Right hindlimb (tissue), 1 donor: Measurements from ENCODE around the gene LRRC26.
"Not testable (repeated sequence)": the region's sequence is repeated elsewhere in the genome, so short reads cannot be mapped to it uniquely, and the experiment has no call there.

Experiments used
- DNase-seq: peaks from one replicate; pipeline ENCODE4 v3.0.0-alpha.2; 2018

Gene LRRC26

DNA sequence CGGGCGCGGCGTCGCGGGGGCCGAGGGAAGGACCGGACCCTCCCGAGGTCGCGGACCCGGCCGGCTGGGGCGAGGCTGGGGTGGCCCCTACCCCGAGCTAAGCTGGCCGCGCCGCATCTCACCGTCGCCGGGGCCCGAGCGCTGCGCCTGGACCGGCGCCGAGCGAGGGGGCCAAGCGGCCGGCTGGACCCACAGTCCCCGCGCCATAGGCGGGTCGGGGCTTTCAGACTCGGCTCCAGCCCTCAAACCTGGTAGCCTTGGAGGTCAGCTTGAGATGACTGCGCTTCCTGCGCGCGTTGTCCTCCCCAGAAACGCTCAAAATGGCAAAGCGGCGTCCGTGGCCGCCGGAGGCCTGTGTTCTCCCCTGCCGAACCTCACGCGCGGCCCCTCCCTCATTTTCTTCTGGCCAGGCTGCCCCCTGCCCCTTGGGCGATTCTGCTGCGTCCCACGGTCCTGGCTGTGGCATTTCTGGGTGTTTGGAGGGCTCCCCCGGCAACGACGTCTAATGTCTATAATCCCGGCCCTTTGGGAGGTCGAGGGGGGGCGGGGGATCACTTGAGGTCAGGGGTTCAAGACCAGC lies 39.6 kb downstream of the LRRC26 start:
- DNase-seq, result no peak

DNA sequence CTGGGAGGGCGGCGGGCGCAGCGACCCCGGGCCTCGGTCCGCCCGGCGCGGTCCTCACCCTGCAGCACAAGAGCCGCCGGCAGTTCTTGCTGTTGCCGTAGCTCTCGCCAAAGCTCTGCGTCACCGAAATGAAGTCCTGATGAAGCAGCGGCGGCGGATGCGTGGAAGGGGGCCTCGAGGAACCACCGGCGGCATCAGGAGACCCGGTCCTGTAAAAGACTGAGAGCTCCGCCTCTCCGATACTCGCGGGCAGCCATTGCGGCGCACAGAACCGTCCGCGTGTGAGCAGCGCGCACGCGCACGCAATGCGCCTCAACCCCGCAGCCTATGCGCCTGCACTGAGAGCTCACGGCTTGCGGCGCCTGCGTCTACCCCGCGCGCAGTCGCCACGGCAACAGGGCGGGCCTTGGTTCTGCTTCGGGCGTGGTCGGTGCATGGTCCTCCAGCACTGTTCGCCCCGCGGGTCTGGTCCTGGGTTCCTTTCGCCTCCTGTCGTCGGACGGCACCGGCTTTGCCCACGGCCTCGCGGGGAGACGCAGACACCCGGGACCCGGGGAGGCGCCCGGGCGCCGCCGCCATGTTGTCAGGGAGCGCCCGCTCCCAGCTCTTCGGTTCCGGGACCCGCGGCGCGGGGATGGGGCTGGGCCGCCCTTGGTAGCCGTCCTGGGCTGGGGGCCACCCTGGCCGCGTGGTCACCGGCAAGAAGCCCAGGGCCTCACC lies 40.2 kb downstream of the LRRC26 start:
- DNase-seq, result peak; percentile 91

DNA sequence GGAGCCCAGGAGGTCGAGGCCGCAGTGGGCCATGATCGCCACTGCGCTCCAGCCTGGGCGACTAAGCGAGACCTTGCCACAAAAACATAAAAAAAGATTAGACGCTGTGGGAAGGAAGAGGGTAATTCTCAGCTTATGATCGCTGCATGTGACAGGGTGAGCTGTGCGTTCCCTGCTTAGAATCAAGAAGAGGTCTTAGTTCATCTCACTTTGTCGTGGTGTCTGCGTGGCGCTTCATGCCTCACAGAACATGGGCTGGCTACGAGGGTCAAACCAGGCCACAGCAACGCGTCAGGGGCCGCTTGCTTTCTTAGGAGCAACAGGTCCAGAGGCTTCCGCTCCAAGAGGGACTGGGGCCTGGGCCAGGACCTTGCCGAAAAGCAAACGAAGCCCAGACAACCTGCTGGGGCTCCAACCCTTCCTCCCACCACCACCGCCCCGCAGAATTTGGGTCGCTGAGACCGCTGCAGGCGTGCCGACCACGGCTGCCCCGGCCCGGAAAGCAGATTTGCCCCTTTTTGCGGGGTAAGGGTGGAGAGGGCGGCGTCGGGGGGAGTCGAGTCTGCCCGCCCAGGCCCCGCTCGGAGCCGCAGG lies 40.9 kb downstream of the LRRC26 start:
- DNase-seq, result no peak

DNA sequence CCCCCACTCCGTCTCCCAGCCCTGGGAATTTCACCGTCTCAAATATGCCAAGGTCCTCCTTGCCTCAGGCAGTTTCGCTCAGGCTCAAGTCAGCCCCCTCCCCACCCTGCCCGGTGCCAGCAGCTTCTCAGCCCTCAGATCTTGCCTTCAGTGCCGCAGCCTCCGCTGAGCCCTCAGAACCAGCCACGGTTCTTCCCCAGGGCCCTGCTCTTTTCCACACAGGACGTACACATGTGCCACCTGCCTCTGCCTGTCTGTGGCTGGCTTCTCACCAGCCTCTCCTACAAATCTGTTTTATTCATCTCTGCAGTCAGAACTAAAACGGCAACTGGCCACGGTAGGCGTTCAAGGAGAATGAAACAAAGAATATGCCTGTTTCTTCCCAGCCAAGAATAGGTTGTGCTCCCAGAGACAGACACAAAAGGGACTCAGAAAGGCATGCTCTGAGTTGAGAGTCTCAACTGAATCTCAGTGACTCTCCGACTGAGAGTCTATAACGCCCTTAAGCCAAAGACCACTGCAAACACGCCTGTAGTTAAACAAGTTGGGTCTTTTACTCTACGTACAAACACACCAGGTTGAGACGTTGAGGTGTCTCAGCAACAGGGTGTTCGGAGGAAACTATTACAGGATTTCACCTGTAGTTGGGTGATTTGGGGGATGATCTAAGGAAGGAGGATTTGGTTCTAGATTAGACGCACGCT lies 41.5 kb downstream of the LRRC26 start:
- DNase-seq, result no peak

DNA sequence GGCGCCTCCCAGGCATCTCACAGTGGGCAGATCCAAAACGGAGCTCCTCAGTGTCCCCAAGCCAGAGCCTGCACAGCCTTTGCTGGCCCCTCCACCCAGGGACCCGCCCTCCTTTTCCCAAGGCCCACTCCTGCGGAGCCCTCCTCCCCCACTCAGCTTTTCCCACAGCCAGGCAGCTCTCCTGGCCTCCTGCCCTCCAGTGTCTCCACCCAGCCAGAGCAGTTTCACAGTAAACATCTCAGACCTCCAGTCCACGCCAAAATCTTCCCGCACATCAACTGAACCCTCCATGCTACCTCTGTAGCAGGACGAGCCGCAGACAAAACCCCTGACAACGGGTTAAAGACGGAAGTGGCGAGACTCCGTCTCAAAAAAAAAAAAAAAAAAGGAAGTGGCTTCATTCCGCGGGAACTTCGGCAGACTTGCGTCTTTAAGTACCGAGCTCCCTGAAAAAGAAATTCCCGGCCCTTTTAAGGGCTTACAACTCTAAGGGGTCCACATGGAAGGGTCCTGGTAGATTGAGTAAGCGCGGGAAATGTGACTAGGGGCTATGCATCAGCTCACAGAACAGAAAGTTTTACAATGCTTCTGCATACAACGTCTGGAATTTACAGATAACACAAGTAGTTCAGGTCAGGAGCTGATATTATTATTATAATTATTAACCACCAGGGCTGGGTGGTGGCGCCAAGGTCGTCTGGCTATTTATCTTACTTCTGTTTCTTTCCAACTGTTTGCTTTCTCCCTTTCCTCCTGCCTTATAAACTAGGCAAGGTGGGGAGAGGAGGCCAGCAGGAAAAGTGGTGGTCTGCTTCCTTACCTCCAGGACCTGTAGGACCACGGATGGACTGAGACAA lies 42.3 kb downstream of the LRRC26 start:
- DNase-seq, result no peak

DNA sequence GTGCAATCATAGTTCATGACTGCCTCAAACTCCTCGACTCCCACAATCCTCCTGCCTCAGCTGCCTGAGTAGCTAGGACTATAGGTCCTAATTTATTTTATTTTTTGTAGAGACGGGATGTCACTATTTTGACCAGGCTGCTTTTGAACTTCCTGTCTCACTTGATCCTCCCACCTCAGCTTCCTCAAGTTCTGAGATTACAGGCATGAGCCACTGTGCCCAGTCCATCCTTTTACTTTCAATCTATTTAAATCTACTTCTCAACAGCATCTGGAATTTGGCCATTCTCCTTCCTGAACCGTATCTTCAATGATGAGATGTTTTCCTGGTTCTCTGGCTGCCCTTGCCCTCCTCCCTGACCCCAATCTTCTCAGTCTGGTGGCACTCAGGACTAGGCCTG lies 43.1 kb downstream of the LRRC26 start:
- no peak for DNase-seq

DNA sequence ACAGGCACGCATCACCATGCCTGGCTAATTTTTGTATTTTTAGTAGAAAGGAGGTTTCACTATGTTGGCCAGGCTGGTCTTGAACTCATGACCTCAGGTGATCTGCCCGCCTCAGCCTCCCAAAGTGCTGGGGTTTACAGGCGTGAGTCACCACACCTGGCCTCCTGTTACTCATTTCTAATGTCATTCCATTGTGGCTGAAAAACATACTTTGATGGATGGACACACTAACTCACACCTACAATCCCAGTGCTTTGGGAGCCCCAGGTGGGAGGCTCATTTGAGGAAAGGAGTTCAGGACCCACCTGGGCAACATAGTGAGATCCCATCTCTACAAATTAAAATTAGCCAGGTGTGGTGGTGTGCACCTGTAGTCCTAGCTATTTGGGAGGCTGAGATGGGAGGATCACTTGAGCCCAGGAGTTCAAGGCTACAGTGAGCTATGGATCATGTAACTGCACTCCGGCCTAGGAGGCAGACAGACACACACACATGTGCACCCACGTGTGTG lies 45.8 kb downstream of the LRRC26 start:
- not testable (repeated sequence) for DNase-seq

DNA sequence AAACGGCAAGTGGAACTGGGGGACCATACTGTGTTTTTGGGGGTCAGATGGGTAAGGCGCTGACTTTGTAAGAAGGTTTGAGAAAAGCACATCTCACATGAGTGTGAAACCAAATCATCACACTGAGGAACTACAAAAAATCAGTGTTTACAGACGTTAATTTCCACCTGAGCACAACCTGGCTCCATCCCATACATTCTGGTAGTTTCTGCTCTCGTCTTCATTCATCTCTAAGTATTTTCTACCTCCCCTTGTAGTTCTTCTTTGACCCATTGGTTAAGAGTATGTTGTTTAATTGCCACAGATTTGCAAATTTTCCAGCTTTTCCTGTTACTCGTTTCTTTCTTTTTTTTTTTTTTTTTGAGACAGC lies 46.4 kb downstream of the LRRC26 start:
- DNase-seq, result no peak

DNA sequence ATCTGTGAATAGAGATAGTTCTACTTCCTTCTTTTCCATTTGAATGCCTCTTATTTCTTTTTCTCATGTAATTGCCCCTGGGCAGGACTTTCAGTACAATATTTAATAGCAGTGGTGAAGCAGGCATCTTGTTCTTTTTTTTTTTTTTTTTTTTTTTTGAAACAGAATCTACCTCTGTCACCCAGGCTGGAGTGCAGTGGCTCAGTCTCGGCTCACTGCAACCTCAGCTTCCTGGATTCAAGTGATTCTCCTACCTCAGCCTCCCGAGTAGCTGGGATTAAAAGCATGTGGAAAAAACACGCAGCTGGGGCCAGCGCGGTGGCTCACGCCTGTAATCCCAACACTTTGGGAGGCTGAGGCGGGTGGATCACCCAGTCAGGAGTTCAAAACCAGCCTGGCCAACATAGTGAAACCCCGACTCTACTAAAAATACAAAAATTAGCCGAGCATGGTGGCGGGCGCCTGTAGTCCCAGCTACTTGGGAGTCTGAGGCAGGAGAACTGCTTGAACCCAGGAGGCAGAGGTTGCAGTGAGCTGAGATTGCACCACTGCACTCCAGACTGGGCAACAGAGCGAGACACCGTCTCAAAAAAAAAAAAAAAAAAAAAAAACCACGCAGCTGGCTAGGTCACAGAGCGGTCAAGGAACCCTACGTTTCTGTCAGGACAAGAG lies 46.9 kb downstream of the LRRC26 start:
- not testable (repeated sequence) for DNase-seq

DNA sequence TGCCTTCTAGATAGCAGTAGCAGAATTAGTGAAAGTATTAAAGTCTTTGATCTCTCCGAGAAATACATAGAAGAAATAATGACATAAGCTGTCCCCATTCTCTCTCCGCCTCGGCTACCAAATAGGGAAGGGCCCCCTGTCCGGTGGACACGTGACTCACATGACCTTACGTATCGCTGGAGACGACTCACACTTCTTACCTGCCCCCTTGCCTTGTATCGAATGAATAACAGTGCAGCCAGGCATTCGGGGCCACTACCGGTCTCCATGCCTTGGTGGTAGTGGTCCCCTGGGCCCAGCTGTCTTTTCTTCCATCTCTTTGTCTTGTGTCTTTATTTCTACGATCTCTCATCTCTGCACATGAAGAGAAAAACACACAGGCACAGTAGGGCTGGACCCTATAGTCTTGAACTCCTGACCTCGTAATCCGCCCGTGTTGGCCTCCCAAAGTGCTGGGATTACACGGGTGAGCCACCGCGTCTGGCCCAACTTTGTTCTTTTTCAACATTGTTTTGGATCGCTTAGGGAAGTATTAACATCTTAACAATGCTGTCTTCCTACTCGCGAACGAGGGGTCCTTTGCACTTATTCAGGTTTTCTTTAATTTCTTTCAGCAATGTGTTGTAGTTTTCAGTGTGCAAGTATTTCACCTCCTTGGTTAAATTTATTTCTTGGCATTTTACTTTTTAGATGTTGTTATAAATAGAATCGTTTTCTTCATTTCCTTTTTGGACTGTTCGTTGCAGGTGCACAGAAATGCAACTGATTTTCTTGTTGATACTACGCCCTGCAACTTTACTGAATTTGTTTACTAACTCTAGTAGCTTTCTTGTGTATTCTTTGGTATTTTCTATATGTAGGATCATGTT lies 47.7 kb downstream of the LRRC26 start:
- not testable (repeated sequence) for DNase-seq
